Endodermal cell (in vitro differentiated cells): ENCODE results near the gene PCBP4. TPM values are rescaled to one million over a fixed set of nuclear protein-coding genes. Genes with fewer than 3 reads are reported as not detected.

ENCODE experiments used
- DNase-seq: peaks from one replicate; pipeline ENCODE4 v3.0.0-alpha.2; 2017
- H3K27ac ChIP-seq: 2 replicates; pipeline ENCODE4 v1.5.1; 2013; ENCODE audit warnings: mild to moderate bottlenecking, low read depth, low read length, moderate library complexity
- H3K27me3 ChIP-seq: 2 replicates; pipeline ENCODE4 v1.6.1; 2013; ENCODE audit warnings: mild to moderate bottlenecking, low read length, moderate library complexity; ENCODE audit not compliant: insufficient read depth, control insufficient read depth, poor library complexity, severe bottlenecking
- H3K36me3 ChIP-seq: 2 replicates; pipeline ENCODE4 v1.7.0; 2013; ENCODE audit warnings: mild to moderate bottlenecking, low read length, moderate library complexity; ENCODE audit not compliant: control insufficient read depth, insufficient read depth
- H3K4me1 ChIP-seq: one replicate; pipeline ENCODE4 v1.7.0; 2013; ENCODE audit warnings: low read length; ENCODE audit not compliant: control insufficient read depth, insufficient read depth
- H3K4me3 ChIP-seq: 2 replicates; pipeline ENCODE4 v1.5.1; 2013; ENCODE audit warnings: mild to moderate bottlenecking, low read length, moderate library complexity
- H3K9ac ChIP-seq: 2 replicates; pipeline ENCODE4 v1.6.1; 2013; ENCODE audit warnings: mild to moderate bottlenecking, low read length, moderate library complexity; ENCODE audit not compliant: poor library complexity, severe bottlenecking; ENCODE audit errors: extremely low read depth
- H3K9me3 ChIP-seq: 2 replicates; pipeline ENCODE4 v1.6.1; 2013; ENCODE audit warnings: mild to moderate bottlenecking, low read length, moderate library complexity; ENCODE audit not compliant: control insufficient read depth
- H3K27ac Mint-ChIP-seq: 2 replicates; pipeline ENCODE4 v1.8.0; 2020; ENCODE audit warnings: mixed read lengths
- H3K27me3 Mint-ChIP-seq: 2 replicates; pipeline ENCODE4 v1.8.0; 2021; ENCODE audit warnings: mild to moderate bottlenecking, mixed read lengths; ENCODE audit not compliant: insufficient read depth
- H3K36me3 Mint-ChIP-seq: 2 replicates; pipeline ENCODE4 v1.8.0; 2020; ENCODE audit warnings: low read depth, mixed read lengths
- H3K4me1 Mint-ChIP-seq: 2 replicates; pipeline ENCODE4 v1.8.0; 2020; ENCODE audit warnings: mixed read lengths
- H3K4me3 Mint-ChIP-seq: 2 replicates; pipeline ENCODE4 v1.8.0; 2020; ENCODE audit warnings: mild to moderate bottlenecking, moderate library complexity, mixed read lengths
- H3K9me3 Mint-ChIP-seq: 2 replicates; pipeline ENCODE4 v1.8.0; 2020; ENCODE audit warnings: mild to moderate bottlenecking, mixed read lengths
- WGBS, 2 experiments: methylation state at CpG; one replicate each; pipeline versions ENCODE4 v1.1.5 to v1.1.7; 2013; ENCODE audit warnings: missing lambda C conversion rate in 2 of 2, mixed read lengths in 1 of 2; ENCODE audit not compliant: insufficient coverage in 1 of 2, insufficient read length in 1 of 2; 5-methylcytosine and 5-hydroxymethylcytosine counted together
- total RNA-seq, 2 donors: library from RNA; stranded (reverse); fragmentation: NEBNext Ultra II Directional in 1 of 2; extraction: Animal tissue kit (Norgen Biotek cat#: 25700) in 1 of 2; gene quantifications; 2 replicates in 1 of 2; 3 replicates in 1 of 2; pipeline ENCODE4 v1.2.1, GENCODE V29; 2021
- TF ChIP-seq, protein P1 (sequence below): fragments of 200-600 bp; sonication (generic); conservative IDR thresholded peaks from 2 replicates; pipeline ENCODE4 v1.5.0; 2021; ENCODE audit warnings: antibody characterized with exemption, mild to moderate bottlenecking

Gene PCBP4
- total RNA-seq, 2 donors from 2014 or later: 54.1 to 68.1 TPM

GRCh38 chr3:51933471-51934138 lies 33.6 kb downstream of the PCBP4 start:
- TF ChIP-seq, protein P1, sequence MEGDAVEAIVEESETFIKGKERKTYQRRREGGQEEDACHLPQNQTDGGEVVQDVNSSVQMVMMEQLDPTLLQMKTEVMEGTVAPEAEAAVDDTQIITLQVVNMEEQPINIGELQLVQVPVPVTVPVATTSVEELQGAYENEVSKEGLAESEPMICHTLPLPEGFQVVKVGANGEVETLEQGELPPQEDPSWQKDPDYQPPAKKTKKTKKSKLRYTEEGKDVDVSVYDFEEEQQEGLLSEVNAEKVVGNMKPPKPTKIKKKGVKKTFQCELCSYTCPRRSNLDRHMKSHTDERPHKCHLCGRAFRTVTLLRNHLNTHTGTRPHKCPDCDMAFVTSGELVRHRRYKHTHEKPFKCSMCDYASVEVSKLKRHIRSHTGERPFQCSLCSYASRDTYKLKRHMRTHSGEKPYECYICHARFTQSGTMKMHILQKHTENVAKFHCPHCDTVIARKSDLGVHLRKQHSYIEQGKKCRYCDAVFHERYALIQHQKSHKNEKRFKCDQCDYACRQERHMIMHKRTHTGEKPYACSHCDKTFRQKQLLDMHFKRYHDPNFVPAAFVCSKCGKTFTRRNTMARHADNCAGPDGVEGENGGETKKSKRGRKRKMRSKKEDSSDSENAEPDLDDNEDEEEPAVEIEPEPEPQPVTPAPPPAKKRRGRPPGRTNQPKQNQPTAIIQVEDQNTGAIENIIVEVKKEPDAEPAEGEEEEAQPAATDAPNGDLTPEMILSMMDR: no peak
- Histone ChIP-seq H3K9ac (no peak overlapping the region), H3K9me3 (no peaks in the 10 kb centered on the region), H3K4me1 (no peaks in the 10 kb centered on the region), H3K27ac (no peak overlapping the region), H3K4me3 (no peak overlapping the region), H3K36me3 (peaks cover 81% of the 10 kb centered on the region), H3K27me3 (no peaks in the 10 kb centered on the region)
- no peaks in the 10 kb centered on the region for H3K9me3 Mint-ChIP-seq
- H3K4me1 Mint-ChIP-seq: peaks cover 6% of the 10 kb centered on the region
- peaks cover 73% of the 10 kb centered on the region for H3K36me3 Mint-ChIP-seq
- H3K27me3 Mint-ChIP-seq: no peaks in the 10 kb centered on the region
- whole genome bisulfite sequencing, 2 experiments: 95 to 100% methylated on average over 4 to 13 of the region's 13 CpGs
- H3K27ac Mint-ChIP-seq: no peak overlapping the region
- no peak for DNase-seq
- H3K4me3 Mint-ChIP-seq: no peak overlapping the region

DNA sequence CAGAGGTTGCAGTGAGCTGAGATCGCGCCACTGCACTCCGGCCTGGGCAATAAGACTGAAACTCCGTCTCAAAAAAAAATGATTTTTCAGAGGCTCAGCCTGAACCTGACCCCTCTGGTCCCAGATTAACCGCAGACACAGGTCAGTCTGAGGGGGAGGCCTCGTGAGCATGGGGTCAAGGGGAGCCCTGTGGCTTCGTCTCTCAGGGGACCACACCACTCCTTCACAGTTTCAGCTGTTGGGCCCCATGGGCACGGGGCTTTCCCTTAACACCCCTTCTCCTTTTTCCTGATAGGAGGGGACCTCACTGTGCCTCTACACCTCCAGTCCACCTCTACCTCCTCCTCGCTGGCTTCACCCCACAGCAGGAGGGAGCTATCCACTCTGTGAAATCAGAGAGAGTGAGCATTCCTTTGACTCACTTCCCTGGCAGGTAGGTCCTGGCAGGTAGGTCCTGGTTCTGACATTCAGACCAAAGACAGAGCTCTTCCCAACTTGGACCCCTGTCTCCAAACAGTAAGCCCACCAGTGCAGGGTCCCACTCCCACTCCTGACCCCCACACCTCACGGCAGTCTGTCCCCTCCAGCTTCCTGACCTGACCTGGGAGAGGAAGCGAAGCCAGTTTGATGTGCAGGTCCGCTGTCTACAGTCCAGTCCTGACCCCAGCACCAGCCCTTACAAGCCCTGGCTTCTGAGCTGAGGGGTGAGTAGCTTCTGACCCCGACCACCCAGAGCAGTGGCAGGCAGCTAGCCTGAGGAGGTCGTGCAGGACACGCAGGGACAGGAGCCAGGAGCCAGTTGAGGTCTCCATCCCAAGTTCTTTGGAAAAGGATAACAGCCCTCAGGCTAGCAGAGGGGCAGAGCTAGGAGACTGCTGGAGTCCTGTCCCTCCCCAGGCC lies 34.5 kb downstream of the PCBP4 start:
- H3K27me3 Mint-ChIP-seq: no peaks in the 10 kb centered on the region
- TF ChIP-seq, protein P1: no peak
- H3K36me3 Mint-ChIP-seq: peaks cover 65% of the 10 kb centered on the region
- DNase-seq: no peak
- no peak overlapping the region for H3K4me3 Mint-ChIP-seq
- Histone ChIP-seq H3K27me3 (no peaks in the 10 kb centered on the region), H3K9ac (no peak overlapping the region), H3K9me3 (no peaks in the 10 kb centered on the region), H3K4me1 (no peaks in the 10 kb centered on the region), H3K4me3 (no peak overlapping the region), H3K27ac (no peak overlapping the region), H3K36me3 (peaks cover 73% of the 10 kb centered on the region)
- H3K27ac Mint-ChIP-seq: no peak overlapping the region
- H3K4me1 Mint-ChIP-seq: no peaks in the 10 kb centered on the region
- WGBS, 2 experiments: 91 to 96% methylated on average over 10 to 15 of the region's 15 CpGs
- H3K9me3 Mint-ChIP-seq: no peaks in the 10 kb centered on the region

- H3K9ac ChIP-seq: no peak overlapping the region
- Mint-ChIP-seq H3K9me3 (no peaks in the 10 kb centered on the region), H3K27ac (no peak overlapping the region), H3K36me3 (peaks cover 56% of the 10 kb centered on the region), H3K27me3 (no peaks in the 10 kb centered on the region), H3K4me1 (no peaks in the 10 kb centered on the region), H3K4me3 (no peak overlapping the region)
- no peak overlapping the region for H3K27ac ChIP-seq
- TF ChIP-seq, protein P1: no peak
- H3K36me3 ChIP-seq: peaks cover 63% of the 10 kb centered on the region
- no peaks in the 10 kb centered on the region for H3K9me3 ChIP-seq
- no peaks in the 10 kb centered on the region for H3K27me3 ChIP-seq
- H3K4me3 ChIP-seq: no peak overlapping the region
- H3K4me1 ChIP-seq: no peaks in the 10 kb centered on the region
- DNase-seq: no peak
- 94% methylated on average over 6 of the region's 6 CpGs; no CpG with 5 or more reads in 1 of the 2 experiments for WGBS, 2 experiments
These were observed 35.5 kb downstream of the PCBP4 start for GRCh38 chr3:51931756-51932155.
